GM19043 (cell line): ENCODE measurements around the gene ASMTL.
"Not testable (repeated sequence)": the region's sequence is repeated elsewhere in the genome, so short reads cannot be mapped to it uniquely, and the experiment has no call there.

Source experiments
- ATAC-seq: cut with Tn5 transposase; IDR thresholded peaks from one replicate; pipeline ENCODE4 v1.9.1; 2021; ENCODE audit warnings: low read depth; ENCODE audit not compliant: unreplicated experiment

ASMTL gene

DNA sequence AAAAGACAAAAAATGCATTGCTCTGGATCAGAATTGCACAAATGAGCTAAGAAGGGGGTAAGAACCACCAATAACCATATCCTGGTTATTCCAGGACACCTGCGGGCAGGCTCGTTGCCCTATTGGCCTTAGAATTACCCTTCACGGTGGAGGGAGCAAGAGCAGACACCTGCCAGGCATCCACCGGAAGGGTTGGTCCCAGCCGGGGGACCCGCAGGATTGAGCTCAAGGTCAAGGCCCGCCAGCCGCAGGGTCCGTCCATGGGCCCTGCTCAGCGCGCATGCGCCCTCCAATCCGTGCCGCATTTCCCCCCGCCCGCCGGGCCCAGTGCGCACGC is 61.4 kb downstream of the ASMTL start:
- no peak for ATAC-seq

DNA sequence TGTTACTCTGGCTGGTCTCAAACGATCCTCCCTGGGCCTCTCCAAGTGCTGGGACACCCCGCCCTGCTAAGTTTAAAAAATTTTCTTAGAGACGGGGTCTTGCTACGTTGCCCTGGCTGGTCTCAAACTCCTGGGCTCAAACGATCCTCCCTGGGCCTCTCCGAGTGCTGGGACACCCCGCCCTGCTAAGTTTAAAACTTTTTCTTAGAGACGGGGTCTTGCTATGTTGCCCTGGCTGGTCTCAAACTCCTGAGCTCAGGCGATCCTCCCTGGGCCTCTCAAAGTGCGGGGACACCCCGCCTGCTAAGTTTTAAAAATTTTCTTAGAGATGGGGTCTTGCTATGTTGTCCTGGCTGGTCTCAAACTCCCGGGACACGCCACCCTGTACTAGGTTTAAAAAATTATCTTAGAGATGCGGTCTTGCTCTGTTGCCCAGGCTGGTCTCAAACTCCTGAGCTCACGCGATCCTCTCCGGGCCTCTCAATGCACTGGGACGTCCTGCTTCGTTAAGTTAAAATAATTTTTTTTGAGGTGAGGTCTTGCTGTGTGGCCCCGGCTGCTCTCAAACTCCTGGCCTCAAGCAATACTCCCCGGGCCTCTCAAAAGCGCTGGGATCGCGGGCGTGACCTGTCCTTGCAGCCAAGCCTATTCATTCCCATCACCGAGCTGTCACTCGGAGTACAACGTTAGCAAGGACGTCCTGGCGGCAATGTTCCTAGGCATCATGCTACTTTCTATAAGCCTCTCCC is 61.9 kb downstream of the ASMTL start:
- no peak for ATAC-seq

DNA sequence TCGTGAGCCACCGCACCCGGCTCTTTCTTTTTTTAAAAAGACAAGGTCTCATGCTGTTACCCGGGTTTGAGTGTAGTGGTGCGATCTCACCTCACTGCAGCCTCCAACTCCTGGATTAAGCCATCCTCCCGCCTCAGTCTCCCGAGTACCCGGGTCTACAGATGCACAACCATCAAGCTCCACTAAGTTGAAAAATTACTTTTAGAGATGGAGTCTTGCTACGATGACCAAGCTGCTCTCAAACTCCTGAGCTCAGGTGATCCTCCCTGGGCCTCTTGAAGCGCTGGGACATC is 62.8 kb downstream of the ASMTL start:
- no peak for ATAC-seq

DNA sequence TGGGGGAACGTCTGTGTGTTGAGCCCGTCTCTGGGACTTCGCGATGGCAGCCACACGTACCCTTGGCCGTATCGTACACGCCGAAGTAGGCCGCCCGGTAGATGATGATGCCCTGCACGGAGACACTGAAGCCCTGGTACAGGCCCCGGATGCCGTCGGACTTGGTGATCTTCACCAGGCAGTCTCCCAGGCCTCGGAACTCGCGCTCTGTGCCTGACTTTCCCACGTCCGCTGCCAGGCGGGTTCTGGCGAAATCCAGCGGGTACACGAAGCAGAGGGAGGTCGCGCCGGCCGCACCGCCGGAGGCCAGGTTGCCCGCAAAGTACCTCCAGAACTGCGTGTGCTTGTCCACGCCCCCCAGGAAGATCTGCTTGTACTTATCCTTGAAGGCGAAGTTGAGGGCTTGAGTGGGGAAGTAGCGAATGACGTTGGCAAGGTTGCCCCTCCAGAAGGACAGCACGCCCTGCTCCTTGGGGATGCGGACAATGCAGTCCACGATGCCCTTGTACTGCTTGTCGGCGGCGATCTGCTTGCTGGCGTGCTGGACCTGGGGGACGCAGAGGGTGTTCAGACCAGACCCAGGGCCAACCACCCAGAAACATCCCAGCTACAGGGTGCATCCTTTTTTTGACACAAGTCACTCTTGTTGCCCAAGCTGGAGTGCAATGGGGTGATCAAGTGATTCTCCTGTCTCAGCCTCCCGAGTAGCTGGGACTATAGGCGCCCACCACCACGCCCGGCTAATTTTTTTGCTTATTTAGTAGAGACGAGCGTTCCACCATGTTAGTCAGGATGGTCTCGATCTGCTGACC is 63.3 kb downstream of the ASMTL start:
- no peak for ATAC-seq

DNA sequence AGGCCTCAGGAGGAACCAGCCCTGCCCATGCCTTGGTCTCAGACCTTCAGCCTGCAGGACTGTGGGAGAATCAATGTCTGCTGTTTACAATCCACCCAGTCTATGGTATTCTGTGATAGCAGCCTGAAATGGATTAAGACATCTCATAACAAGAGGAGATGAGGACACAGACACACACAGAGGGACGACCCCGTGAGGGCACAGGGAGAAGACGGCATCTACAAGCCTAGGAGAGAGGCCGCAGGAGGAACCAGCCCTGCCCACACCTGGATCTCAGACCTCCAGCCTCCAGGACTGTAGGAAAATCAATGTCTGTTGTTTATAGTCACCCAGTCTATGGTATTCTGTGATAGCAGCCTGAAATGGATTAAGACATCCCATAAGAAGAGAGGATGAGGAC is 64.1 kb downstream of the ASMTL start:
- no peak for ATAC-seq

DNA sequence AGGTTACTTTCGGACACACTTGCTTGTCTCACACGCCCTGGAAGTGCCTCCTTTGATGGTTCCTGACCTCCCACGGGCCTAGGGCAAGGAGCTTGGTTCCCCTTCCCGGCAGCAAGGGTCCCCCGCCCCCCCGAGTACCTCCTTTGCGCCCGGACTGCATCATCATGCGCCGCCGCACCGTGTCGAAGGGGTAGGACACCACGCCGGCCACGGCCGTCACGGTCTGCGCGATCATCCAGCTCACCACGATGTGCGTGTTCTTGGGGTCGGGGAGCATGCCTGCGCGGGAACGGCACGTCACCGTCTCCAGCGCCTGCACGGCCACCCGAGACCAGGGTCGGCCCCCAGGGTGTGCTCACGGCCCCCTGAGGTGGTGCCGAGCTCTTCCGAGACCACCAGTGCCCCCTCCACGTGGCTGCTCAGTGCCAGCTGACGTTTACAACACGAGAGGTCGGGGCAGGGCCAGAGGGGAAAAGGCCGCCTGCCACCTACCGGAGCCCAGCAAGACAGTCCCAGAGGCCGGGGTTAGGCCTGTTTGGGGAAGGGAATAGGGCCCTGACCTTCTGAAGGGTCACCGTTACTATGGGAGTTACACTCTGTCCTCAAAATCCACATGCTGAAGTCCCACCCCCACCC is 65.5 kb downstream of the ASMTL start:
- ATAC-seq, result no peak

DNA sequence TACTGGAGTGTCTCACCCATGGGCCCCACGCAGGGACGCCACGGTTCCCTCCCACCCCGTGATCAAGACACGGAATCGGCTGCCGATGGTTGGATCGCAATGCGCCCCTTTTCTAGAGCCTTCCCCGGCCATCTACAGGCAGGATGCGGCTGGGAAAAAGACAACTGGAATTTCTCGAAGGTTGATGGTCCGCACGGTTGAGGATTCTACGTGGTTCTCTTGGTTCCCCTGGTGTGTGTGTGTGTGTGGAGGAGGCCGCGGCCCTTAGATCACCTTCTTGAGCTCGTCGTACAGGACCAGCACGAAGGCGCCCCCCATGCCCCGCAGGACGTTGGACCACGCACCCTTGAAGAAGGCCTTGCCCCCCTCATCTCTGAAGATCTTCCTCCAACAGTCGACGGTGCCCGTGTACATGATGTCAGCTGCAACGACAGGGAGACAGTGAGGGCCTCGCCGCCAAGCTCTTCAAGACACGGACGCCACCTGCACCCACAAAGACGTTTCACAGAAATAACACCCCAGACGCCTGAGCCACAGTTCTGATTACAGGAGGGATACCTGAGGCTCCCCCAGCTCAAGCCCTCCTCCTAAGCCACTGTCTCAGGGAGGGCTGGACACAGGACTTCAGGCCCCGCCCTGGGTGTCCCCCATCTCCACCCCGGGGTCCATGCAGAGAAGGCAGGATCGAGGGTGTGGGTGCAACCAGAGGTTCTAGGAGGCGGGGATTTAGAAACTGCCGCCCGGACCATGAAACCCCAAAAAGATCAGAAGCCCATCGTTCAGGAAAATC is 66.2 kb downstream of the ASMTL start:
- no peak for ATAC-seq

DNA sequence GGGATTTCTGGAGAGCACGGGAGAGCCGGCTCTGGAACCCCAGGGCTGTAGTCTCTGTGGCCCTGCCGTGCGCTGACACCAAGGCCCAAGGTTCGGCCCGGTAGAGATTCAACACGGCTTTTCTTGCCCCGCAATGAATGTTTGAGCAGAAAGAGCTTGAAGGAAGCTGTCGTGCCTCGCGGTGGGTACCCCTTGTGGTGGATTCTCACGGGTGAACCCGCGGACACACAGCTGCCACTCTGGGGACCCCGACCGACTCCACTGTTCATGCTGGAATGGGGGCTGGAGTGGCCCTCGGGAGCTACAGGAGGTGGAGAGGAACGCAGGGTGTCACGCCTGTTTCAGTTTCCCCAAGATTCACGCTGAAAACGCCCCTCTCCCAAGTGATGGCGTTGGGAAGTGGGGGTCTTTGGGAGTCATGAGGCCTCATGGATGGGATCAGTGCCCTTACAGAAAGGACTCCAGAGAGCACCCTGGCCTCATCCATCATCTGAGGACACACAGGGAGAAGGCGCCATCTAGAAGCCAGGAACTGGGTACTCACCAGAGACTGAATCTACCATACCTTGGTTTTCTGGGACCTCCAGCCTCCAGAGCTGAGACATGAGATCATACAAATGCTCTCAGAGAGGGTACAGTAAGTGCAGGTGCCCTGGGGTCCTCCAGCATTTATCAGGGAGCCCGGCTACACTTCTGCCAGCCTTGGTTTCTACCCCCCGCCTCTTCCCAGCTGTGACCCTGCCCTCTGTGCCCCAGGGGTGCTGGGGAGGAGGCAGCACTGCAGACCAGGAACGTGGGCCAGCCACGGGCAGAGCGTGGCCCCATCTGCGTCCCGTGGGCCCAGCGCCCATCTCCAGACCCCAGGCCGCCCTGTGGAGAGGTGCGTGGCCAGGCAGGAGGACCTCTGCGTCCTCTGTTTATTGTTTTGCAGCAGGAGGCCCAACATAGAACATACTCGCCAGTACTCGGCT is 67.2 kb downstream of the ASMTL start:
- ATAC-seq, result no peak

DNA sequence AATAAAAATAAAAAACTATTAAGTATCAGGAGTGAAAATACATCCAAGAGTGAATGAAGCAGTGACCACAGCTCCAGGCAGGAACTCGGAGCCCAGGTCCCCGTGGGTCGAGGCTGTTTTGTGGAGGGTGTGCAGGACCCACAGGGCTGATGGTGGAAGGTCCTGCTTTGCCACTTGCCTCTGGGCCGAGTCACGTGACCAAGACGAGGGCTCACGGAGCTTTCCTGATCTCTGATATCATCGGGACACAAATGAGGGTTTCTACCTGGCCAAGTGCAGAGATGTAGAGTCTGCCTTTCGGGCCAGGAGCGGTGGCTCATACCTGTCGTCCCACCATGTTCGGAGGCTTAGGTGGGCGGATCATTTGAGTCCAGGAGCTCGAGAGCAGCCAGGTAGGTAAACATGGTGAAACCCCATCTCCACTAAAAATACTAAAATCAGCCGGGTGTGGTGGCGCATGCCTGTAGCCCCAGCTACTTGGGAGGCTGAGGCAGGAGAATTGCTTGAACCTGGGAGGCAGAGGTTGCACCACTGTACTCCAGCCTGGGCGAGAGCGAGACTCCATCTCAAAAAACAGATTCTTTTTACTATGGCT is 68.0 kb downstream of the ASMTL start:
- no peak for ATAC-seq

DNA sequence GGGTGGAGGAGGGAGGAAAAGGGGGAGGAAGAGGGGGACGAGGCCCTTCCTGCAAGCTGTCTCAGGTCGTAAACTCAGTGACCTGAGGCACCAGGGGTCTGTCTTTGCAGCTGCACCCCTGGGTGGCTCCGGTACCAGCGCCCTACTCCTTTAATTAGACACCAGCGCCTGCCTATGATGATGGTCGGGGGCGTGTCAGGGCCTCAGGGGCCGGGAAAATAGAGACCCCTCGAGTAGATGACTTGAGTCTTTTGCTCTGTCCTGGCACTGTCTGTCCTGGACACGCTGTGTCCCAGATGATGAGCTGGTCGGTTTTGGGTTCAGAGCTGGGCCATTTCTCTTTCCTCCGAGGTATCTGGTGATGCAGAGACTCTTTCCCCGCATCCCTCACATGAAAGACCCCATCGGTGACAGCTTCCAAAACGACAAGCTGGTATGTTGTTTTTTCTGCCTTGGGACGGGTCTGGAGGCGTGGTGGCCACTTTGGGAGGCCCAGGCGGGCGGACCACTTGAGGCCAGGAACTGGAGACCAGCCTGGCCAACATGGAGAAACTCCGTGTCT is 72.0 kb downstream of the ASMTL start:
- no peak for ATAC-seq

DNA sequence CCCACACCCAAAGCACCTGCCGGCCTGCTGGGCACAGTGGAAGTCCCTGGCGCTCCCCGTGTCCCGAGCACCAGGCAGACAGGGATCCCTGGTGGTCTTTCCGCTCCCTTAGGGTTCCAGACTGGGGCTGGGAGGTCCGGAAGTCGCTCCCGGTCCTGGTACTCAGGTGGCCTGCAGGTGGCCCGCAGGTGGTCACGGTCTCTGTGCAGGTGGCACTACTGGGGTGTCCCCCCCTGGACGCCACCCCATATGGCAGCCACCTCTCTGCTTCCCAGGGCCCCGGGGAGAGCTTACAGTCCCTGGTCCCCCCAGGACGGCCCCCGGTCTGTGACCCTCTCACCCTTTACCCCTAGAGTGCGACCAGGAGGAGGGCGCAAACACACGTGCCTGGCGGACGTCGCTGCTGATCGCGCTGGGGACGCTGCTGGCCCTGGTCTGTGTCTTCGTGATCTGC is 74.4 kb downstream of the ASMTL start:
- no peak for ATAC-seq

DNA sequence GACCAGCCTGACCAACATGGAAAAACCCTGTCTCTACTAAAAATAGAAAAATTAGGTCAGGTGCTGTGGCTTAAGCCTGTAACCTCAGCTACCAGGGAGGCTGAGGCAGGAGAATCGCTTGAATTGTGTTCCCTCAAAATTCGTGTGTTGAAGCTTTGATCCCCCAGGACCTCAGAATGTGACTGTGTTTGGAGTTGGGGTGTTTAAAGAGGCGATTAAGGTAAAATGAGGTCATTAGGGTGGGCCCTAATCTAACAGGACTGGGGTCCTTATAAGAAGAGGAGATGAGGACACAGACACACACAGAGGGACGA is 84.4 kb downstream of the ASMTL start:
- ATAC-seq, result no peak

DNA sequence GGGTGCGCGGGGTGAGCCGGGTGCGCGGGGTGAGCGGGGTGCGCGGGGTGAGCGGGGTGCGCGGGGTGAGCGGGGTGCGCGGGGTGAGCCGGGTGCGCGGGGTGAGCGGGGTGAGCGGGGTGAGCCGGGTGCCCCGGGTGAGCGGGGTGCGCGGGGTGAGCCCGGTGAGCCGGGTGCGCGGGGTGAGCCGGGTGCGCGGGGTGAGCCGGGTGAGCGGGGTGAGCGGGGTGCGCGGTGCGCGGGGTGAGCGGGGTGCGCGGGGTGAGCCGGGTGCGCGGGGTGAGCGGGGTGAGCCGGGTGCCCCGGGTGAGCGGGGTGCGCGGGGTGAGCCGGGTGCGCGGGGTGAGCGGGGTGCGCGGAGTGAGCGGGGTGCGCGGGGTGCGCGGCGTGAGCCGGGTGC is 86.3 kb downstream of the ASMTL start:
- not testable (repeated sequence) for ATAC-seq

DNA sequence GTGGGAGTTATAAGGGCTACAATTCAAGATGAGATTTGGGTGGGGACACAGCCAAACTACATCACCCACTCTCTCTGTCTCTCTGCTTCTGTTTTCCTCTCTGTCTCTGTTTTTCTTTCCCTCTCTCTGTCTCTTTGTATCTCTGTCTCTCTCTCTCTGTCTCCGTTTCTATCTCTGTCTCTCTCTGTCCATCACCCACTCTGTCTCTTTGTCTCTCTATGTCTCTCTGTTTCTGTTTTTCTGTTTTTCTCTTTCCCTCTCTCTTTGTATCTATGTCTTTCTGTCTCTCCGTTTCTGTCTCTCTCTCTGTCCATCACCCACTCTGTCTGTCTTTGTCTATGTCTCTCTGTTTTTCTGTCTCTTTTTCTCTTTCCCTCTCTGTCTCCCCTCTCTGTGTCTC is 90.8 kb downstream of the ASMTL start:
- no peak for ATAC-seq

DNA sequence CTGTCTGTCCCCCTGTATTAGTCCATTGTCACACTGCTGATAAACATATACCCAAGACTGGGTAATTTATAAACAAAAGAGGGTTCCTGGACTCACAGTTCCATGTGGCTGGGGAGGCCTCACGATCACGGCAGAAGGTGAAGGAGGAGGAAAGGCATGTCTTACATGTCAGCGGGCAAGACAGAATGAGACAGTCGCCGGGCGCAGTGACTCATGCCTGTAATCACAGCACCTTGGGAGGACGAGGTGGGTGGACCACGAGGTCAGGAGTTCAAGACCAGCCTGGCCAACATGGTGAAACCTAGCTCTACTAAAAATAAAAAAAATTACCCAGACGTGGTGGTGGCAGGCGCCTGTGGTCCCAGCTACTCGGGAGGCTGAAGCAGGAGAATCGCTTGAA is 91.4 kb downstream of the ASMTL start:
- ATAC-seq, result no peak

DNA sequence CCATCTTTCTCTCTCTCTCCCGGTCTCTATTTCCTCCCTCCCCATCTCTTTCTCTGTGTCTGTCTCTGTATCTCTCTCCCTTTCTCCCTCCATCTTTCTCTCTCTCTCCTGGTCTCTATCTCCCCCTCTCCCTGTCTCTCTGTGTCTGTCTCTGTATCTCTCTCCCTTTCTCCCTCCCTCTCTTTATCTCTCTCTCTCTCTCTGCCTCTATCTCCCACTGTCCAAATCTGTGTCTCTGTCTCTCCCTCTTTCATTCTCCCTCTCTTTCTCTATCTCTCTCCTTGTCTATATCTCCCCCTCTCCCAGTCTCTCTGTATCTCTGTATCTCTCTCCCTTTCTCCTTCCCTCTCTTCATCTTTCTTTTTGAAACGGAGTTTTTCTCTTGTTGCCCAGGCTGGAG is 92.5 kb downstream of the ASMTL start:
- ATAC-seq, result no peak

DNA sequence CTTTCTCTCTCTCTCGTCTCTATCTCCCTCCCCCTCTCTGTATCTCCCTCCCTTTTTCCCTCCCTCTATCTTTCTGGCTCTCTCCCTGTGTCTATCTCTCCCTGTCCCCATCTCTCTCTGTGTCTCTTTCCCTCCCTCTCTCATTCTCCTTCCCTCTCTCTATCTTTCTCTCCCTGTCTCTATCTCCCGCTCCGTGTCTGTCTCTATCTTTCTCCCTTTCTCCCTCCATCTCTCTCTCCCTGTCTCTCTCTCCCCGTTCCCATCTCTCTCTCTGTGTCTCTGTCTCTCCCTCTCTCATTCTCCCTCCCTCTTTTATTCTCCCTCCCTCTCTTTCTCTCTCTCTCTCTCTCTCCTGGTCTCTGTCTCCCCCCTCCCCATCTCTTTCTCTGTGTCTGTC is 93.2 kb downstream of the ASMTL start:
- ATAC-seq, result no peak

DNA sequence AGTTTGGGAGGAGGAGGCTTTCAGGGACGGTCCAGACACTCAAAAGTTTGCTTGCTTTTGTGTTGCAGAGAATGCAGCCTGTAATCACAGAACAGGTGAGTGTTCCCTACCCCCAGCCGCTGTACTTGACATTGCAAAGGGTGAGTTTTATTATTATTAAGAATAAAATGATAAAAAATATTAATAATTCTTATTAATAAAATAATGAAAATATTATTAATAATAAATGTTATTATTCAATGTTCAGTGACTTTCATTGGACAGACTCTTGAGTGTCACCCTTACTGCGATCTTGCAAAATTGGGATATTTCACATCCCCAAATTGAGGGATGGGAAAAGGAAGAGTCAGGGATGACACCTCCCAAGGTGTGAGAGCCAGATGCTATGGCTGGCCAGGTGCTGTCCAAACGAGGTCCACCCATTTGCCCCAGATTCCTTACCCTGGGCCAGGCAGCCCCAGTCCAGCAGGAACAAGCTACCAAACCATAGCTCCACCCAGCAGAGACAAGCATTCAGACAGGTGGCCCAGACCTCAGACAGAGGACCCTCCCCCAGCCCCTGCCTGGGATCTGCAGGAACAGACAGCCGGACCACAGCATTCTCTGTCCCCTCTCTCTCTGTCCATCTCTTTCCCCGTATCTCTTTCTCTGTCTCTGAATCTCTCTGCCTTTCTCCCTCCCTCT is 93.8 kb downstream of the ASMTL start:
- no peak for ATAC-seq

DNA sequence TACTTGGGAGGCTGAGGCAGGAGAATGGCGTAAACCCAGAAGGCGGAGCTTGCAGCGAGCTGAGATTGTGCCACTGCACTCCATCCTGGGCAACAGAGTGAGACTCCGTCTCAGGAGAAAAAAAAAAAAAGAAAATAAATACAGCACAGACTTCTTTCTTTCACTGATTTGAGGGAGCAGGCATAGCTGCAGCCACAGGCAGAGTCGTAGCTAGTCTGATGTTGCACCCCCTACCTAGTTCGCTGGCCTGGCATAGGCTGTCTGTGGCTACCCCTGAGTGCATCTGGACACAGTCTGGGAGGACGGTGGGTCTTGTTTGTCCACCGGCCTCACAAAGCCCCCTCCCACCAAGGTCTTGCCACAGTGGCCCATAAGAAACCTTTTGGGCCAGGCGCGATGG is 94.7 kb downstream of the ASMTL start:
- no peak for ATAC-seq
